Mesendoderm (in vitro differentiated cells): ENCODE data around the gene KRT15.

Experiments
- DNase-seq: peaks from one replicate; pipeline ENCODE4 v3.0.0; 2013
- H2AK5ac ChIP-seq: 2 replicates; pipeline ENCODE4 v1.6.1; 2013; ENCODE audit warnings: low read length, inconsistent platforms
- H2BK120ac ChIP-seq: 2 replicates; pipeline ENCODE4 v1.6.1; 2013; ENCODE audit warnings: low read depth, mild to moderate bottlenecking, low read length, moderate library complexity, mixed read lengths
- H2BK15ac ChIP-seq: replicated peaks from 2 replicates; pipeline ENCODE4 v1.6.1; 2013; ENCODE audit warnings: low read depth, mild to moderate bottlenecking, moderate library complexity
- H2BK5ac ChIP-seq: 2 replicates; pipeline ENCODE4 v1.6.1; 2013; ENCODE audit warnings: low read length, inconsistent platforms
- H3K18ac ChIP-seq: 2 replicates; pipeline ENCODE4 v1.6.1; 2013; ENCODE audit warnings: mild to moderate bottlenecking, low read length, mixed read lengths
- H3K23ac ChIP-seq: one replicate; pipeline ENCODE4 v1.6.1; 2013; ENCODE audit warnings: low read length
- H3K27ac ChIP-seq: 2 replicates; pipeline ENCODE4 v1.5.1; 2013; ENCODE audit warnings: low read depth, mild to moderate bottlenecking, inconsistent platforms, low read length, moderate library complexity
- H3K27me3 ChIP-seq: 2 replicates; pipeline ENCODE4 v1.6.1; 2013; ENCODE audit warnings: low read length, control low read depth, mild to moderate bottlenecking, inconsistent platforms; ENCODE audit not compliant: insufficient read depth, poor library complexity
- H3K36me3 ChIP-seq: 2 replicates; pipeline ENCODE4 v1.6.1; 2013; ENCODE audit warnings: low read length, inconsistent platforms; ENCODE audit not compliant: control insufficient read depth, insufficient read depth
- H3K4ac ChIP-seq: one replicate; pipeline ENCODE4 v1.6.1; 2013; ENCODE audit warnings: low read depth, mild to moderate bottlenecking, low read length, moderate library complexity
- H3K4me1 ChIP-seq: 2 replicates; pipeline ENCODE4 v1.6.1; 2013; ENCODE audit warnings: low read depth, low read length, inconsistent platforms; ENCODE audit not compliant: control insufficient read depth
- H3K4me2 ChIP-seq: 2 replicates; pipeline ENCODE4 v1.6.1; 2013; ENCODE audit warnings: low read length
- H3K4me3 ChIP-seq: 2 replicates; pipeline ENCODE4 v1.5.1; 2013; ENCODE audit warnings: mild to moderate bottlenecking, low read length
- H3K56ac ChIP-seq: one replicate; pipeline ENCODE4 v1.6.1; 2013; ENCODE audit warnings: low read length
- H3K79me1 ChIP-seq: 2 replicates; pipeline ENCODE4 v1.6.1; 2013; ENCODE audit warnings: low read length, inconsistent platforms
- H3K79me2 ChIP-seq: 2 replicates; pipeline ENCODE4 v1.6.1; 2013; ENCODE audit warnings: mild to moderate bottlenecking, low read length; ENCODE audit not compliant: control insufficient read depth, insufficient read depth
- H3K9ac ChIP-seq: 2 replicates; pipeline ENCODE4 v1.6.1; 2013; ENCODE audit warnings: low read length, inconsistent platforms
- H4K5ac ChIP-seq: one replicate; pipeline ENCODE4 v1.6.1; 2013; ENCODE audit warnings: low read length
- H4K8ac ChIP-seq: one replicate; pipeline ENCODE4 v1.6.1; 2013; ENCODE audit warnings: low read depth, mild to moderate bottlenecking, control low read depth, low read length, moderate library complexity
- WGBS: extraction: QIAGEN DNeasy Blood & Tissue Kit; methylation state at CpG from one replicate; pipeline ENCODE4 v1.1.7; 2013; ENCODE audit warnings: low lambda C conversion rate, missing lambda C conversion rate; ENCODE audit not compliant: insufficient coverage; ENCODE audit errors: extremely low coverage; 5-methylcytosine and 5-hydroxymethylcytosine counted together

KRT15 gene

GRCh38 chr17:41476866-41477815, 41.5 kb downstream of the KRT15 start:
- no CpG with 5 or more reads among the region's 22 CpGs for WGBS
- H4K8ac ChIP-seq = no peak overlapping the region
- no peaks in the 10 kb centered on the region for H3K79me1 ChIP-seq
- no peaks in the 10 kb centered on the region for H3K79me2 ChIP-seq
- no peak overlapping the region for H3K18ac ChIP-seq
- no peak for DNase-seq
- no peaks in the 10 kb centered on the region for H3K36me3 ChIP-seq
- no peak overlapping the region for H3K4me3 ChIP-seq
- H3K4ac ChIP-seq = no peak overlapping the region
- no peak overlapping the region for H4K5ac ChIP-seq
- H3K4me1 ChIP-seq = no peaks in the 10 kb centered on the region
- H3K56ac ChIP-seq = no peak overlapping the region
- no peak overlapping the region for H2BK5ac ChIP-seq
- H3K27ac ChIP-seq = no peak overlapping the region
- H3K4me2 ChIP-seq = no peak overlapping the region
- no peak overlapping the region for H2BK15ac ChIP-seq
- no peak overlapping the region for H3K9ac ChIP-seq
- H2AK5ac ChIP-seq = no peak overlapping the region
- no peak overlapping the region for H2BK120ac ChIP-seq
- no peaks in the 10 kb centered on the region for H3K27me3 ChIP-seq
- H3K23ac ChIP-seq = no peak overlapping the region

DNA sequence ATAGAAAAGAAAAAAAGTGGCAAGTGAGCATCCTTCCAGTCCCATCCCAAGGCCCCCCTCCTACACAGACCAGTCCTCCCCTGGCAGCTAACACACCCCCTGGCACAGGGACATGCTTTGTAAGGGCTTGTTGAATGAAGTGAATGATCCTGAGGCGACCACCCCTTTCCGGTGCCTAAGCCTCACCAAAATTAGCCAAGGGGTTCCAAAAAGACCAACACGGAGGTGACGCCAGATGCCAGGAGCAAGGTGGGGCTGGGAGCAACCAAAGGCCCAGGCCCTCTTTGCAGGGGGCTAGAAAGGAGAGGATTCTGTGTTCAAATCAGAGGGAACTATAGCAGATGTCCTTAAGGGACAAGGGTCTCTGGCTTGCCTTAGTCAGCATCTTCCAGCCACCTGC, 43.3 kb downstream of the KRT15 start:
- no peak for DNase-seq
- Histone ChIP-seq H2AK5ac (no peak overlapping the region), H3K27me3 (no peaks in the 10 kb centered on the region), H3K79me1 (no peaks in the 10 kb centered on the region), H3K4ac (no peak overlapping the region), H3K79me2 (no peaks in the 10 kb centered on the region), H3K18ac (no peak overlapping the region), H3K27ac (no peak overlapping the region), H3K56ac (no peak overlapping the region), H3K4me1 (no peaks in the 10 kb centered on the region), H3K23ac (no peak overlapping the region), H2BK15ac (no peak overlapping the region), H2BK120ac (no peak overlapping the region), H4K8ac (no peak overlapping the region), H3K9ac (no peak overlapping the region), H3K4me2 (no peak overlapping the region), H3K36me3 (no peaks in the 10 kb centered on the region), H4K5ac (no peak overlapping the region), H3K4me3 (no peak overlapping the region), H2BK5ac (no peak overlapping the region)
- WGBS = no CpG with 5 or more reads among the region's 4 CpGs

GRCh38 chr17:41474863-41475262, 43.8 kb downstream of the KRT15 start:
- no CpG with 5 or more reads among the region's 8 CpGs for WGBS
- no peak overlapping the region for H3K4ac ChIP-seq
- no peak overlapping the region for H3K4me2 ChIP-seq
- no peak overlapping the region for H2BK5ac ChIP-seq
- H3K23ac ChIP-seq = no peak overlapping the region
- no peak overlapping the region for H2BK120ac ChIP-seq
- H3K4me3 ChIP-seq = no peak overlapping the region
- no peaks in the 10 kb centered on the region for H3K36me3 ChIP-seq
- no peak overlapping the region for H4K8ac ChIP-seq
- no peaks in the 10 kb centered on the region for H3K79me2 ChIP-seq
- H3K27ac ChIP-seq = no peak overlapping the region
- no peak overlapping the region for H2AK5ac ChIP-seq
- H3K4me1 ChIP-seq = no peaks in the 10 kb centered on the region
- H3K27me3 ChIP-seq = no peaks in the 10 kb centered on the region
- no peak overlapping the region for H3K18ac ChIP-seq
- no peak overlapping the region for H2BK15ac ChIP-seq
- H3K9ac ChIP-seq = no peak overlapping the region
- no peak for DNase-seq
- no peak overlapping the region for H3K56ac ChIP-seq
- H3K79me1 ChIP-seq = no peaks in the 10 kb centered on the region
- no peak overlapping the region for H4K5ac ChIP-seq

DNA sequence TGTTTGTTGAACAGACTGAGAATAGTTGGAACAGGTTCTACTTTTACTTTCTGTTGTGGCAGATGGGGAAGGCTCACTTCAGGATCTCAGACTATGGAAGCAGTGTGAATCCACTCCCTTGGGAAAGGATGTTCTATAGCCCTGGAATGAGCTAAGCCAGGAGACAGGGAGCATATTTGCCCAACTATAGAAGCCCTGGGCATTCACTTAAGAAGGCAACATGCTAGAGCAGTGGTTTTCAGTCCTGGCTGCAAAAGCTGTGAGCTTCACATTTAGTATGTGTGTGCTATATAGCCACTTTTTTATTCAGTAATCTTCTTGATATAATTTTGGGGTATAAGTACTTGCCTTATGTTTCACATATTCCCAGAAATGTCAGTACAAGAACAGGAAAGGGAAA, 50.3 kb downstream of the KRT15 start:
- Histone ChIP-seq H3K79me2 (no peaks in the 10 kb centered on the region), H3K56ac (no peak overlapping the region), H3K18ac (no peak overlapping the region), H3K27me3 (no peaks in the 10 kb centered on the region), H3K4ac (no peak overlapping the region), H4K8ac (no peak overlapping the region), H3K4me1 (no peaks in the 10 kb centered on the region), H2BK5ac (no peak overlapping the region), H3K4me2 (no peak overlapping the region), H3K9ac (no peak overlapping the region), H3K79me1 (no peaks in the 10 kb centered on the region), H2BK120ac (no peak overlapping the region), H3K27ac (no peak overlapping the region), H3K23ac (no peak overlapping the region), H2AK5ac (no peak overlapping the region), H3K36me3 (no peaks in the 10 kb centered on the region), H2BK15ac (no peak overlapping the region), H3K4me3 (no peak overlapping the region), H4K5ac (no peak overlapping the region)
- DNase-seq = no peak

GRCh38 chr17:41467561-41467960, 51.1 kb downstream of the KRT15 start:
- H2BK120ac ChIP-seq = no peak overlapping the region
- H2BK5ac ChIP-seq = no peak overlapping the region
- no peaks in the 10 kb centered on the region for H3K79me2 ChIP-seq
- no peak overlapping the region for H4K5ac ChIP-seq
- H3K9ac ChIP-seq = no peak overlapping the region
- no peak for DNase-seq
- no peak overlapping the region for H3K4me3 ChIP-seq
- H3K27ac ChIP-seq = no peak overlapping the region
- no peak overlapping the region for H3K56ac ChIP-seq
- H3K27me3 ChIP-seq = no peaks in the 10 kb centered on the region
- WGBS = no CpG with 5 or more reads among the region's 4 CpGs
- H4K8ac ChIP-seq = no peak overlapping the region
- no peaks in the 10 kb centered on the region for H3K36me3 ChIP-seq
- H3K18ac ChIP-seq = no peak overlapping the region
- H3K23ac ChIP-seq = no peak overlapping the region
- H2AK5ac ChIP-seq = no peak overlapping the region
- no peak overlapping the region for H3K4ac ChIP-seq
- no peak overlapping the region for H2BK15ac ChIP-seq
- H3K4me1 ChIP-seq = no peaks in the 10 kb centered on the region
- no peak overlapping the region for H3K4me2 ChIP-seq
- no peaks in the 10 kb centered on the region for H3K79me1 ChIP-seq

- Histone ChIP-seq H2AK5ac (no peak within 1 kb of the TSS), H3K27ac (no peak within 1 kb of the TSS), H3K27me3 (no peaks in the 10 kb centered on the region), H4K8ac (no peak within 1 kb of the TSS), H2BK15ac (no peak within 1 kb of the TSS), H2BK5ac (no peak within 1 kb of the TSS), H2BK120ac (no peak within 1 kb of the TSS), H3K23ac (no peak within 1 kb of the TSS), H3K9ac (no peak within 1 kb of the TSS), H3K56ac (no peak within 1 kb of the TSS), H4K5ac (no peak within 1 kb of the TSS), H3K79me1 (no peaks in the 10 kb centered on the region), H3K79me2 (no peaks in the 10 kb centered on the region), H3K4ac (no peak within 1 kb of the TSS), H3K4me2 (no peak within 1 kb of the TSS), H3K18ac (no peak within 1 kb of the TSS), H3K36me3 (no peaks in the 10 kb centered on the region), H3K4me3 (no peak within 1 kb of the TSS), H3K4me1 (no peaks in the 10 kb centered on the region)
- no peak for DNase-seq
- WGBS = no CpG with 5 or more reads among the region's 14 CpGs
These were observed 51.7 kb downstream of the KRT15 start, which contains the start of gene KRT32 for GRCh38 chr17:41466988-41467387. KRT32 (minus strand) TSS chr17:41467386; CDS start chr17:41467325, 61 bp downstream.
